Measurements from ENCODE around the gene MTMR3.

Gene MTMR3

DNA sequence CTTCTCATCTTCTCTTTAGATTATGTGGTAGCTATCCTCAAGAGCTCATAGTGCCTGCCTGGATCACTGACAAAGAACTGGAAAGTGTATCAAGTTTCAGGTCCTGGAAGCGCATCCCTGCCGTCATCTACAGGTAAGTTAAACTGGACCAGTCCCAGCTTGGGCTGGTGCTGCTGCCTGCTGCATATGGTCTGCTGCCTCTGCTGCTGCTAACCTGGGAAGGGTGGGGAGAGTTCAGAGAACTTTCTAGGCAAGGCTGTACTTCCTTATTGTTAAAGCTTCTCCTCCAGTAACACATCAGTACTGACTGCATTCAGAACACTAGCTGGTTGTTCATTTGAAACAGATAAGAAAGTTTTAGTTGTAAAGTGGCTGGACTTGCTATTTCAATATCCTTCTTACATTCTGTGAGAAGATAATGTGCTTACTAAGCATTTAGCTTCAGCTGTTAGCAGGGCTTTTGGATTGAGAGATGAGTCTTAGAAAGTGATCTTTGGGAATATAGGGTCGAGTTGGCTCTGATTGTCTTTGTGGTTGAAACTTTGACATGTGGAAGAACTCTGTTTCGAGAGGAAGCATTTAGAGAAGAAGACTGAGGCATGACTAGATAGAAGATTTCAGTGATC lies 120.0 kb downstream of the MTMR3 start:
- DNase-seq (ENCODE audit: low read depth in 2 of 2), result no peak

DNA sequence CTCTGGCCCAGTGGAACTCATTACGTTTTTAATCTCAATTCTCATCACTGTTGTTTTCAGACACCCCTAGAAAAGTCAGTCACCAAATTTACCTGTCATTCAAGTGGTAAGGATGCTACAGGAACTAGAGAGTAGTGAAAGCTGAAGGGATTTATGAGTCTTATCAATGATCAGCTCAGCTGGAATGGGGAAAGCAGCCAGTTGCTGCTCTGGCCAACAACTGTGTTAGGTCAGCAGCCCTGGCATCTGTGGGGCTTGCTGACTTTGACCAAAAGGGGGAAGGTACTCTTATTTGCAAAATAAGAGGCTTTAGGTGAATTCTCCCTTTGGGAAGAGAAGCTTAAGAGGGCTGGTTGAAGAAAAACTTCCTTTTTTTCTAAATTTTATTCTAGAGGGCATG lies 121.1 kb downstream of the MTMR3 start:
- DNase-seq (ENCODE audit: low read depth in 2 of 2), result no peak

- no peak for DNase-seq (ENCODE audit: low read depth in 2 of 2)
Measured at GRCh38 chr22:30004694-30005093, 121.7 kb downstream of the MTMR3 start.

DNA sequence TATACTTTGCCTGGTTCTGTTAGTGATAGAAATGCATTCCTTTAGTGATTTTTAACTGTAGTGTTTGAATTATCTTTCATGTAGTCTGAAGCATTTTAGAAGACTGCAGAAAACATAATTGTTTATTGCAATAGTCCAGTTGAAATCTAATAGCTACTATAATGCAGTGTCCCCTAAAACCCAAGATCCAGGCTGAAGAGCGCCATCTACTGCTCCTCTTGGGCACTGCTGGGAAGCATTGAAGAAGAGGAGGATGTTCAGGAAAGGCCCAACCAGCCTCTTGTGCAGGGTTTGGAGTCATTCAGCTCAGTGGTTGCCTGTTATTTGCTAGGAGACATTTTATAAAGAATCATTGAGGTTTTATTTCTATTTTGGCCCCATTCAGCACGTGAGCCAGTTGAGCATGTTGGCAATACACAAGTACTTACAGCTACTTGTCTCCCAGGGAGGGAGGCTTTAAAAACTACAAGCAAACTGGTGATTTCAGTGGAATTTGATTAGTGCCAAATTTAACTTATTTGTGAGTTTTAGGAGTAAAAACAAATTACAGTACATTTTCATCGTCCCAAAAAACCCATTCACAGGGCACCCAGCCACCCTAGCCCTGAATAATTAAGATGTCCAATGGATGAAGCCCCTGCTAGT lies 122.4 kb downstream of the MTMR3 start:
- peak; percentile 8 to 47 for DNase-seq (ENCODE audit: low read depth in 2 of 2)

GRCh38 chr22:30007361-30007760 lies 124.4 kb downstream of the MTMR3 start:
- DNase-seq (ENCODE audit: low read depth in 2 of 2), result no peak

DNA sequence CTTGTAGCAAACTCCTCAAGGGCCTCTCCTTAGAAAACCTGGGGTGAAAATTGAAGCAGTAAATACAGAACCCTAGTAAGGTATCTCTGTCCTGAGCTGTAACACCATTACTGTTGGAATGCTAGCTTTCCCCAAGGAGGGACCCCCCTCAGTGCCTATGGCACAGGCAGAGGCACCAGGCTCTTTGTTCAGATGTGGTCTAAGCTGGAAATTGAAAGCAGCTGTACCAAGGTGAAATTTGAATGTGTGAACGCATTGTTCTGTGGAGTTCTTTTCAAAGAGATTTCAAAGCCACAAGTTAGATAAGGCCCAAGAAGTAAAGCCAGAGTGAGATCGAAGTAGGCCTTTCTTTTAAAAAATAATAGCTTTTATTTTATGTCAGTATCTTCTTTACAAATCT lies 125.4 kb downstream of the MTMR3 start:
- no peak for DNase-seq (ENCODE audit: low read depth in 2 of 2)

GRCh38 chr22:30009478-30009877 lies 126.5 kb downstream of the MTMR3 start:
- no peak for DNase-seq (ENCODE audit: low read depth in 2 of 2)

DNA sequence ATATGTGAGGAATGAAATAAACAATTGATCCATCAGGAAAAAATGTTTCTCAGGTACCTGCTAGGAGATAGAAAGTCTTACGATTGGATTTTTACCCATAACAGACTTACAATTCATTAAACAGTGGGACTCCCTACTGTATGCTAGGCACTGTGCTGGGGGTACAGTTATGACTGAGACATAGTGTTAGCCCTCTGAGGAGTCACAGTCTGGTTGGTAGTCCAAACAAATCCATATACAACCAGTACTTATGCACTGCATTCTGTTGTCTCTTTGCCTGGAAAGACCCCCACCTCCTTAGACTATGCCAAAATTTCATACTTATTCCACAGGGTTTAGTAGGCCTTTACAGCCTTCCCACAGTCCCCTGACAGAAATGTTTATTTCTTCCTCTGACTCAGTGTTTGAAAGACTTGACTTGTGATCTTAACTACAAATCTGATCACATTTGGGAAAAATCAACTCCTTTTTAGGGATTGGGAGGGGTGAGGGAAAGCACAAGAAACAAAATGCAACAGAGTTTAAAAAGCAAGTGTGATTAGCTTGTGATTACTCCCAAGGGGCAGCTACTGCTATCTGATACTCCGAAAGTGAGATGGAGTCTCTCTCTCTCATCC lies 127.9 kb downstream of the MTMR3 start:
- no peak for DNase-seq (ENCODE audit: low read depth in 2 of 2)

GRCh38 chr22:30013201-30013600 lies 130.2 kb downstream of the MTMR3 start:
- no peak for DNase-seq (ENCODE audit: low read depth in 2 of 2)

DNA sequence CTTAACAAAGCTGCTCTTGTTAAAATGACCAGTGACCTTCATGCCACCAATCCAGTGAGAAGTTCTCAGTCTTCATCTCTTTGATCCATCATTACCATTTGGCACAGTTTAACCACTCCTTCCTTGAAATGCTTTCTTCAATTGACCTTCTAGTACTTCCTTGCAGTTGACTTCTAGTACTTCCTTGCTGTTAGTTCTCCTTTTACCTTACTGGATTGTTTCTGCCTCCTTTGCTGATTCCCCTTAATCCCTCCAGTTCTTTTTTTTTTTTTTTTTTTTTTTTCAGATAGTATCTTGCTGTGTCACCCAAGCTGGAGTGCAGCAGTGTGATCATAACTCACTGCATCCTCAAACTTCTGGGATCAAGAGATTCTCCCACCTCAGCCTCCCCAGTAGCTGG lies 131.3 kb downstream of the MTMR3 start:
- no peak for DNase-seq (ENCODE audit: low read depth in 2 of 2)

- no peak for DNase-seq (ENCODE audit: low read depth in 2 of 2)
Measured at GRCh38 chr22:30015229-30015797, 132.3 kb downstream of the MTMR3 start.

DNA sequence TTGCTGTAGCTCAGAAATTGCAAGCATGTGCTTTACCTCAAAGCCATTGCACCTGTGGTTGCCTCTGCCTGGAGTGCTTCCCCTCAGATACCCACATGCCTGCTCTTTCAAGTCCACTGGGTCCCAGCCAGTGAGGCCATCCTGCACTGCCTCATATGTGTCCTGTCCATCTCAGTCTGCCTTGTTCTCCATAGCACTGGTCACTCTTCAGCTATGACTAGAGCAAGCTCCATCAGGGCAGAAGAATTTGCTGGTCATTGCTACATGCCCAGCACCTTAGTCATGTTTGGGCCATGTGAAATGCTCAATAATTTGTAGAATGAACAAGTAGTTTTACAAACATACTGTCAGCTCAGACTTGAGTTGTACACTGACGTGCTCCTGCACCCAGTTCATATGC lies 132.9 kb downstream of the MTMR3 start:
- no peak for DNase-seq (ENCODE audit: low read depth in 2 of 2)

DNA sequence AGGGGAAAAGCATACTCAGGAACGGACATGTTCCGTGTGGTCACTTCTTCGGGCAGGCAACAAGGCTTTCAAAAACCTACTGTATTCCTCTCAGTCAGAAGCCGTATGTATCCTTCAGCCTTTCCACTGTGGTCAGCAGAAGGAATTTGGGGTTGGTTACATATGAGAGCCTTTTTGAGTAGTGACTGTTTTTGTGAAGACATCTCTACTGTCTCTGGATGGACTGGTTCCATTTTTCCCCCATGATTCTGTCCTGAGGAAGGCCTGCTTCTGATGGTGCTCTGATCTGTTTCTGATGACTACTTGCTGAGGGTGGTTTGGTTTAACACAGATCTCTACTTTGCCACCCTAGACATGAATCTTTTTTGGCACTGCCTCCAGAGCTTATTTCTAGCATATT lies 133.6 kb downstream of the MTMR3 start:
- no peak for DNase-seq (ENCODE audit: low read depth in 2 of 2)

- DNase-seq (ENCODE audit: low read depth in 2 of 2), result no peak
Measured at GRCh38 chr22:30017375-30018223, 134.6 kb downstream of the MTMR3 start.

GRCh38 chr22:30020511-30020910 lies 137.5 kb downstream of the MTMR3 start:
- no peak for DNase-seq (ENCODE audit: low read depth in 2 of 2)

GRCh38 chr22:30021338-30021737 lies 138.4 kb downstream of the MTMR3 start:
- DNase-seq (ENCODE audit: low read depth in 2 of 2), result no peak

- DNase-seq (ENCODE audit: low read depth in 2 of 2), result no peak
Measured at GRCh38 chr22:30021881-30022619, 139.1 kb downstream of the MTMR3 start.

DNA sequence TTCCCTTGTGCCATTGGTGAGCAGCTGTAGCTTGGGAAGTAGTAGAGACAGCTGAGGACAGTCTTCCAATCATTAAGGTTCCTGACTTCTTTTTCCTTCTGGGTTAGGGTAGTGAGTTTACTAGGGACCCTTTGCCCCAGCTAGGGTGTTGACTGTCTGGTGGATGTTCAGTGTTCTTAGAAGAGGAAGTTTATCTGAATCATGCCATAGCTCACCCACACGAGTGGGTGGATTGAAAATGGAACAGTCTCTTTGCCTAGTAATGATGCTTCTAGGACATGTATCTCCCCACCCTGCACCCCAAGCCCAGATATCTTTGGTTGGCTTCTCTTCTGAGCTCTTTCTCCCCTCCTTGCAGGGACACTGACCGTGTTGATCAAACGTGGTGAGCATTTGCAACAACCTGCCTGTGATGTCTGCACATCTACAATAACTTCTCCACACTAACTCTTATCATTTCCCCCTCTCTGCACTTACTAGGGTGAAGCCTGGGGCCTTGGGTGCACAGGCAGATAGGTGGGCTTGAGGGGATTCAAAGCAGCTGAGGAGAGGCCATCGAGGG lies 140.2 kb downstream of the MTMR3 start:
- DNase-seq (ENCODE audit: low read depth in 2 of 2), result no peak

DNA sequence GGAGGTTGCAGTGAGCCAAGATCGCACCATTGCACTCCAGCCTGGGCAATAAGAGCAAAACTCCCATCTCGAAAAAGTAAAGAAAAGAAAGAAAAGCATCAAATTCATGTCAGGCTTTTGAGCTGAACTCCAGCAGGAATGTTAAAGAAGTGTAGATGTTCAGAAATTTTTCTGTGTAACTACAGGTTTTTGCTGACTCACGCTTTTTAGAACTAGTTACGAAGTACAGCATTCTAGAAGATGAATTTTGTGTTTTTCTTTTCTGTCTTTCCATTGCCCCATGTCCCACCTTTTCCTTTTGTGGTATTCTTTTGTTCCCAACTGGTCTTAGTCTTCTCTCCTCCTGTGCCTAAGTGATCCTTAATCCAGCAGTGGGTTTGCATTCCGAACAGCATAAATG lies 141.3 kb downstream of the MTMR3 start:
- no peak for DNase-seq (ENCODE audit: low read depth in 2 of 2)

DNA sequence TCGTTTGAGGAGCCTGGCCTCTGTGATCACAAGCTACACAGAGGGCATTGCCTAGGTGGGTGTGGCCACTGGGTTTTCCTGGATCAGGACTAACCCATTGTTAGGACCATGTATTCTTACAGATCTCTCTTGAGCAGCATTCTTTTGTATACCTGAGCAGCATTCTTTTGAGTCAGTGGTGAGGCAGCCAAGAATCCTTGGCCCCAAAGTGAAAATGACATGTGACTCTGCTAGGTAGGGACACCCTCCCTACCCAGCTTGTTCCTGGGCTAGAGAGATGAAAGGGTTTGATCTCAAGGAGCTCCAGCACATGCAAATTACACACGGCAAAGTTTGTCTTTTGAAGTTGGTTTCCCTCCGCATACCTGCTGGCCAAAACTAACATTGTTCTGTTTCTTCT lies 142.2 kb downstream of the MTMR3 start:
- no peak for DNase-seq (ENCODE audit: low read depth in 2 of 2)

DNA sequence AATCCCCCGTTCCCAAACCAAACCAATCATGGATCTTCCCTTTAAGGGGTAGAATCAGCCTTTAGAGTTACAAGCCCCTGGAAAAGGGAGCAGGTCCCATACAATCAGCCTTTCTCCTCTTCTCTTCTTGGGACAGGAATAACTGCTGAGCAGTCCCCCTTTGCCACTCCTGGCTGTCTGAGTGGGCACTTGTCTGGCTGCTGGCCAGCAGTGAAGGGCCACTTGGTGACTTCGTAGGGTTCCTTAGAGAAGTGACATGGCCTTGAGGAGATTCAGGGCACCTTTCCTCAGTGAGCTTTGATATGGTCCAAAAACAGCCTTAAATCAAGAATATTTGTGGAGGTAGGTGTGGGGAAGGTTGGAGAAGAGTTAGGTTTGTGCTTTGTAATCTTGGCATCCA lies 143.8 kb downstream of the MTMR3 start:
- no peak for DNase-seq (ENCODE audit: low read depth in 2 of 2)

Measured in stimulated activated CD4-positive, alpha-beta T cell treated with anti-CD3 and anti-CD28 coated beads, Interleukin-1b, Interleukin-23, amount 100 ng/mL, for 1 hour (primary cell).